GM21447 (cell line): Measurements from ENCODE around the gene CCS.
"Not testable (repeated sequence)": the region's sequence is repeated elsewhere in the genome, so short reads cannot be mapped to it uniquely, and the experiment has no call there.

Source experiments
- ATAC-seq: cut with Tn5 transposase; IDR thresholded peaks from one replicate; pipeline ENCODE4 v1.9.1; 2021; ENCODE audit not compliant: unreplicated experiment

CCS gene

GRCh38 chr11:66625041-66625751, 32.2 kb downstream of the CCS start:
- ATAC-seq = no peak

DNA sequence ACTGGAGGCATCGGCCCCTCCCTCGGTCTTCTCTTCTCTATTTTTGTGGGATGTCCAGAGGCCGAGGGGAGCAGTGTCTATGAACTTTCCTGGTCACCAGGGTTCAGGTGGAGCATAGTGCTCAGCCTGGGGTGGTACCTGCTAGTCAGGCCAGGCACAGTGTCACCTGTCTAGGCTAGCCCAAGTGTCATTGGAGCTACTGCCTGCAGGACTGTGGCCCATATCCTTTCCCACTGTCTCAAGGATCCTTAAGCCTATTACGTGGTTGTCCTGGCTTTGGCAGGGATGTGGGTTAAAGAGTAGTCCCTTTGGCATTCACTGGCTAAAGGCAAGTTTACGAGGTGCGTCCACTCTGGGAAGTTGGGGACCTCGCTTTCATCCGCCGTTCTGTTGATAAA, 32.8 kb downstream of the CCS start:
- ATAC-seq = no peak

GRCh38 chr11:66626382-66626781, 33.4 kb downstream of the CCS start:
- ATAC-seq = no peak

GRCh38 chr11:66626926-66627325, 33.9 kb downstream of the CCS start:
- no peak for ATAC-seq

GRCh38 chr11:66628061-66628603, 35.1 kb downstream of the CCS start:
- ATAC-seq = no peak

GRCh38 chr11:66629356-66629755, 36.4 kb downstream of the CCS start:
- ATAC-seq = no peak

- no peak for ATAC-seq
These were observed 38.9 kb downstream of the CCS start for GRCh38 chr11:66631883-66632282.

DNA sequence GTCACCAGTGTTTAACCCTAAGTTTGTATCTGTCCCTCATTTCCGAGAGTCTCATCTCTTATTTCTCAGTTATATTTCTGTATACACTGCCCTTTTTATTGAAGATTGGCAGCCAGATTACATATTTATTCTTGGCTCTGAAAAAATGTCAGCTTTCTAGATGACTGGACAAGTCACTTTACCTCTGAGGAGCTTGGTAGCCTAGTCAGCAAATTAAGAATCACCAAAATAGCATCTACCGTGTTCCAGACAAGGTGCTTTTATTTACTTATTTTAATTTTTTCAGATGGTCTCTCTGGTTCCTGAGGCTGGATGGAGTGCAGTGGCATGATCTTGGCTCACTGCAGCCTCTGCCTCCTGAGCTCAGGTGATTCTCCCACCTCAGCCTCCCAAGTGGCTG, 40.0 kb downstream of the CCS start:
- ATAC-seq = no peak

DNA sequence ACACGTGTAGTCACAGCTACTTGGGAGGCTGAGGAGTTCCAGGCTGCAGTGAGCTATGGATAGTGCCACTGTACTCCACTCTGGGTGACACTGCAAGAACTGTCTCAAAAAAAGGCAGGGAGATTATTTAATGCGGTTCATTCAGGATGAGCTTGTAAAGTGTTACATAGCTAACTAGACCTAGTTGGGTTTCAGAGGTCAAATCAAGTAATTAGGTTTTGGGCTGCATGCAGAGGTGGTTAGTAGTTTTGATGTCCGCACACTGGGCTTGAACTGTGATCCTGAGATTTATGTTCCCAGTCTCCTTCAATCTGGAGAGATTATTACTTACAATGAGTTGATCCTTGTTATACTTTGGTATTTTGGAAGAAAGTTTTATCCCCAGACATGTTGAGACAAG, 43.4 kb downstream of the CCS start:
- ATAC-seq = no peak

- ATAC-seq = no peak
These were observed 44.7 kb downstream of the CCS start for GRCh38 chr11:66637557-66638176.

- peak; percentile 97 for ATAC-seq
These were observed 45.4 kb downstream of the CCS start, which contains the start of gene RBM4 for GRCh38 chr11:66638177-66639065. Gene RBM4 (plus strand): TSS chr11:66638703. CDS start chr11:66639712, 1,009 bp downstream.

DNA sequence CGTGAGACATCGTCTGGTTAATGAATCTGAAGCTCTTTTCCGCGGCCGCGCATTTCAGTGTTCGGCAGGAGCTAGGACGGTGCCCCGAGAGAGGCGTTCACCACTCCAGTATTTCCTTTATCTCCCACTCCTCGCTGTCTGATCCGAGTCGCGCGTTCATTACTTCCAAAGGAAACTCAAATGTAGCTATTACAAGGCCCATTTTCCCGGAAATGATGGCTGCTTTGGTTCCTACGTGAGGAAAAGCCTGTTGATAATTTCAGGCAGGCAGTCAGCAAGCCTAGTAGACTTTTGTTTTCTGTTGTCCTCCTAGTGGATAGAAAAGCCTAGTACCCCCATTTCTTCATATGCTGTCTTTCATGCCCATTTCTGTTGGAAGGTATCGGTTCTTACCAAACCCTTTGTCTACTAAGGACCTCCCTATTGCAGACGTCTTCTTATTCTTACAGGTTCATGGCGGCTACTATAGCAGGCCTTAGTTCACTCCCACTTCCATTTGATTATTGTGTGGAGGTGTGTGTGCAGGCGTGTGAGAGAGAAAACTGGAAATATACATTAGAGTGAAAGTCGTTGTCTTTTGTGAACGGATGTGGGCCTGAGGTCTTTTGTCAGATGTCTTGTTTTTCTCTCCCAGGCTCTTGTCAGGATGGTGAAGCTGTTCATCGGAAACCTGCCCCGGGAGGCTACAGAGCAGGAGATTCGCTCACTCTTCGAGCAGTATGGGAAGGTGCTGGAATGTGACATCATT, 46.3 kb downstream of the CCS start:
- ATAC-seq = no peak

DNA sequence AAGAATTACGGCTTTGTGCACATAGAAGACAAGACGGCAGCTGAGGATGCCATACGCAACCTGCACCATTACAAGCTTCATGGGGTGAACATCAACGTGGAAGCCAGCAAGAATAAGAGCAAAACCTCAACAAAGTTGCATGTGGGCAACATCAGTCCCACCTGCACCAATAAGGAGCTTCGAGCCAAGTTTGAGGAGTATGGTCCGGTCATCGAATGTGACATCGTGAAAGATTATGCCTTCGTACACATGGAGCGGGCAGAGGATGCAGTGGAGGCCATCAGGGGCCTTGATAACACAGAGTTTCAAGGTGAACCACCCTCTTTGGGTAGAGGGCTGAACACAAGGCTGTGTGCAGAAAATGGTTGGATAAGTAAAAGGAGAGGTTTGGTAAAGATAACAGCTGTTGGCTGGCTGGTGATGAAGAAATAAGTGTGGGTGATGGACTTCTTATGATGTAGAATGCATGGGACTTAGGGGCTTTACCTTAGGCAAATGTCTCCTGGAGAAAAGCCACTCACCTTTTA, 46.9 kb downstream of the CCS start:
- ATAC-seq = not testable (repeated sequence)

DNA sequence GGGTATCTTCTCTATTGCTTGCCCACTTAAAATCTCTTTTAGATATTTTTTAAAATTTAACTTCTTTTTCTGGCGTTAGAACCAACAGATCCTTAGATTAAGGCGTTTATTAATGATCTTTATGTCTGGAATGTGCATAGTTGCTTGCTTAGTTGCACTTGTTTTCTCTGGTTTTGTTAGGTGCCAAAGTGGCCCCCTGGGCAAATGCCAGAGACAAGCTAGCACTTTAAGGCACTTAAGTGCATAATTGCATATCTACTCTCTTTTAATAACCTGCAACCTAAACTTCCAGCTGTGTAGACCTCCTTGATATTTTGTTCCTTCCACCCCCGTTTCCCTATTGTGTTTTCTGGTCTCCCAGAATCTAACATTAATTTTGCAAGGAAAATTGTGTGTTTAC, 48.8 kb downstream of the CCS start:
- no peak for ATAC-seq

GRCh38 chr11:66643745-66644437, 50.9 kb downstream of the CCS start:
- no peak for ATAC-seq

GRCh38 chr11:66646828-66647227, 53.8 kb downstream of the CCS start:
- ATAC-seq = no peak

GRCh38 chr11:66649903-66650302, 56.9 kb downstream of the CCS start:
- ATAC-seq = no peak

- no peak for ATAC-seq
These were observed 58.0 kb downstream of the CCS start for GRCh38 chr11:66651016-66651415.

DNA sequence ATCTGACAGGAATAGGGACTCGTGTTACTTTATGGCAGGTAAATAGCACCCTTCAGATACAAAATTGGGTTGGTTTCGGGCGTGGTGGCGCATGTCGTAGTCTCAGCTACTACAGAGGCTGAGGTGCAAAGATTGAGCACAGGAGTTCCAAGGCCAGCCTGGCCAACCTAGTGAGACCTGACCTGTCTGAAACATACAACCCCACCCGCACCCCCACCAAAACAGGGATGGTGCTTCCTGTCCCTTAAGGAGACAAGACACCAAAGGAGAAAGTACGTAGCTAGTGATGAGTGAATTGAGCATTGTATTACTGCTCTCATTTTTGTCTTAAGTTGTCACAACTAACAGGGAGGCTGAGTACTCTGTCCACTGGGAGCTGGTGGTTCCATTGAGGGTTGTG, 59.7 kb downstream of the CCS start:
- ATAC-seq = no peak

DNA sequence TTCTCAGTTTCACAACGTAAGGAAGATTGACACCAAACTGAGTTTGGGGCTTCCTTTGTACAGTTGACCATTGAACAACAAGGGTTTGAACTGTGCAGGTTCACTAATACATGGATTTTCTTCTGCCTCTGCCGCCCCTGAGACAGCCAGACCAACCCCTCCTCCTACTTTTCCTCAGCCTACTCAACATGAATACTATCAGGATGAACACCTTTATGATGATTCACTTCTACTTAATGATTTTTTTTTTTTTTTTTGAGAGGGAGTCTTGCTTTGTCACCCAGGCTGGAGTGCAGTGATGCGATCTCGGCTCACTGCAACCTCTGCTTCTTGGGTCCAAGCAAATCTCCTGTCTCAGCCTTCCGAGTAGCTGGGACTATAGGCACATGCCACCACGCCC, 60.1 kb downstream of the CCS start:
- ATAC-seq = no peak
